ENCODE data around the gene METRNL.
"Not testable (repeated sequence)": the region's sequence is repeated elsewhere in the genome, so short reads cannot be mapped to it uniquely, and the experiment has no call there.

METRNL gene

DNA sequence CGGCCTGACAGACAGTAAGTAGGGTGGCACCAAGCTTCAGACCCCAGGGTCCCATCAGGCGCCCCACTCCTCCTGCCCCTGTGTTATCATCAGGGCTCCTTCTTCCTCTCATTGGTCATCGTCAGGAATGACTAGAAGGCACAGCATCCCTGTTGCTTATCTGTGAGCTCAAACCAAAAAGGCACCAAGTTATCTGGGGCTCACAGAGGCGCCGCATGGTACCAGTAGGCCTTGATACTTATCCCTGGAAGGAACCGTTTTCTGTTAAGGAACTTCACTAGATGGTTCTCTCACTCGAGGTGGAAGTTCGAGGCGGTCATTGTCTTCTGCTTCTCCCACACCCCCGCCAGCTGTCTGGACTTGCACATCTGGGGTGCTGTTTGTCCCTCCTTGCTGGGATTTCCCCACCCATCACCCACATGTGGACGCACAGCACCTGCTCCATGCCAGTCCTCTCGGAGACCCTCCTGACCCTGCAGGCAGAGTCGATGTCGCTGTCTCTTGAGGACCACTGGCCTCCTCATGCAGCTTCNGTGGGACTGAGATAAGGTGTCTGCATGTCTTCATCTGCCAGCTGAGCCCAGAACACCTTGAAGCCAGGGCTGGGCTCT lies 52.1 kb downstream of the METRNL start:
- H3K9me3 ChIP-seq (replicated peaks; ENCODE audit: insufficient read depth, low read length) = no peaks in the 10 kb centered on the region
- DNase-seq = no peak
- H2AFZ ChIP-seq (ENCODE audit: low read length) = no peak overlapping the region
- TF ChIP-seq EZH2phosphoT487 (IDR thresholded peaks at IDR 0.05; ENCODE audit: low read length) = no peak
- TF ChIP-seq EZH2 (optimal IDR thresholded peaks at IDR 0.05; ENCODE audit: low read depth, low read length) = no peak
- TF ChIP-seq, protein P1, sequence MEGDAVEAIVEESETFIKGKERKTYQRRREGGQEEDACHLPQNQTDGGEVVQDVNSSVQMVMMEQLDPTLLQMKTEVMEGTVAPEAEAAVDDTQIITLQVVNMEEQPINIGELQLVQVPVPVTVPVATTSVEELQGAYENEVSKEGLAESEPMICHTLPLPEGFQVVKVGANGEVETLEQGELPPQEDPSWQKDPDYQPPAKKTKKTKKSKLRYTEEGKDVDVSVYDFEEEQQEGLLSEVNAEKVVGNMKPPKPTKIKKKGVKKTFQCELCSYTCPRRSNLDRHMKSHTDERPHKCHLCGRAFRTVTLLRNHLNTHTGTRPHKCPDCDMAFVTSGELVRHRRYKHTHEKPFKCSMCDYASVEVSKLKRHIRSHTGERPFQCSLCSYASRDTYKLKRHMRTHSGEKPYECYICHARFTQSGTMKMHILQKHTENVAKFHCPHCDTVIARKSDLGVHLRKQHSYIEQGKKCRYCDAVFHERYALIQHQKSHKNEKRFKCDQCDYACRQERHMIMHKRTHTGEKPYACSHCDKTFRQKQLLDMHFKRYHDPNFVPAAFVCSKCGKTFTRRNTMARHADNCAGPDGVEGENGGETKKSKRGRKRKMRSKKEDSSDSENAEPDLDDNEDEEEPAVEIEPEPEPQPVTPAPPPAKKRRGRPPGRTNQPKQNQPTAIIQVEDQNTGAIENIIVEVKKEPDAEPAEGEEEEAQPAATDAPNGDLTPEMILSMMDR (IDR thresholded peaks at IDR 0.05; ENCODE audit: low read length) = no peak
- no peak overlapping the region for H3K9ac ChIP-seq (ENCODE audit: low read length)
- no peaks in the 10 kb centered on the region for H3K9me2 ChIP-seq (replicated peaks; ENCODE audit: insufficient read depth, low read length)
- no peak overlapping the region for H3K4me2 ChIP-seq (ENCODE audit: low read depth, low read length)
- H3K36me3 ChIP-seq (replicated peaks; ENCODE audit: insufficient read depth, low read length) = no peaks in the 10 kb centered on the region
- H4K20me1 ChIP-seq (ENCODE audit: insufficient read depth, low read length) = no peaks in the 10 kb centered on the region
- H3K27ac ChIP-seq (ENCODE audit: low read length) = no peak overlapping the region
- no peak overlapping the region for H3K4me3 ChIP-seq (ENCODE audit: low read length)
- H3F3A ChIP-seq (ENCODE audit: insufficient read depth, low read length) = no peaks in the 10 kb centered on the region
- H3K79me2 ChIP-seq (ENCODE audit: low read length) = no peaks in the 10 kb centered on the region
- no peaks in the 10 kb centered on the region for H3K4me1 ChIP-seq (ENCODE audit: low read length)
- peaks cover 77% of the 10 kb centered on the region for H3K27me3 ChIP-seq (replicated peaks; ENCODE audit: insufficient read depth, low read length)

GRCh38 chr17:83132251-83133081 lies 53.1 kb downstream of the METRNL start:
- no peak for DNase-seq
- Histone ChIP-seq H3F3A (ENCODE audit: insufficient read depth, low read length) (no peaks in the 10 kb centered on the region), H3K4me3 (ENCODE audit: low read length) (no peak overlapping the region), H3K27ac (ENCODE audit: low read length) (no peak overlapping the region), H3K9ac (ENCODE audit: low read length) (no peak overlapping the region), H3K4me1 (ENCODE audit: low read length) (no peaks in the 10 kb centered on the region), H3K9me2 (replicated peaks; ENCODE audit: insufficient read depth, low read length) (no peaks in the 10 kb centered on the region), H3K4me2 (ENCODE audit: low read depth, low read length) (no peak overlapping the region), H4K20me1 (ENCODE audit: insufficient read depth, low read length) (no peaks in the 10 kb centered on the region), H3K9me3 (replicated peaks; ENCODE audit: insufficient read depth, low read length) (no peaks in the 10 kb centered on the region), H3K27me3 (replicated peaks; ENCODE audit: insufficient read depth, low read length) (peaks cover 77% of the 10 kb centered on the region), H3K79me2 (ENCODE audit: low read length) (no peaks in the 10 kb centered on the region), H3K36me3 (replicated peaks; ENCODE audit: insufficient read depth, low read length) (no peaks in the 10 kb centered on the region), H2AFZ (ENCODE audit: low read length) (no peak overlapping the region)
- TF ChIP-seq EZH2 (optimal IDR thresholded peaks at IDR 0.05; ENCODE audit: low read depth, low read length) (no peak), EZH2phosphoT487 (IDR thresholded peaks at IDR 0.05; ENCODE audit: low read length) (no peak)
- TF ChIP-seq, protein P1 (IDR thresholded peaks at IDR 0.05; ENCODE audit: low read length) = no peak

- no peak overlapping the region for H3K27ac ChIP-seq (ENCODE audit: low read length)
- no peaks in the 10 kb centered on the region for H3K9me3 ChIP-seq (replicated peaks; ENCODE audit: insufficient read depth, low read length)
- TF ChIP-seq EZH2 (optimal IDR thresholded peaks at IDR 0.05; ENCODE audit: low read depth, low read length) (no peak), EZH2phosphoT487 (IDR thresholded peaks at IDR 0.05; ENCODE audit: low read length) (no peak)
- TF ChIP-seq, protein P1 (IDR thresholded peaks at IDR 0.05; ENCODE audit: low read length) = no peak
- no peaks in the 10 kb centered on the region for H3K36me3 ChIP-seq (replicated peaks; ENCODE audit: insufficient read depth, low read length)
- H3K9ac ChIP-seq (ENCODE audit: low read length) = no peak overlapping the region
- H4K20me1 ChIP-seq (ENCODE audit: insufficient read depth, low read length) = no peaks in the 10 kb centered on the region
- no peak overlapping the region for H3K4me3 ChIP-seq (ENCODE audit: low read length)
- H2AFZ ChIP-seq (ENCODE audit: low read length) = no peak overlapping the region
- no peak overlapping the region for H3K4me2 ChIP-seq (ENCODE audit: low read depth, low read length)
- H3K79me2 ChIP-seq (ENCODE audit: low read length) = no peaks in the 10 kb centered on the region
- no peaks in the 10 kb centered on the region for H3K9me2 ChIP-seq (replicated peaks; ENCODE audit: insufficient read depth, low read length)
- peaks cover 80% of the 10 kb centered on the region for H3K27me3 ChIP-seq (replicated peaks; ENCODE audit: insufficient read depth, low read length)
- no peak for DNase-seq
- no peaks in the 10 kb centered on the region for H3K4me1 ChIP-seq (ENCODE audit: low read length)
- no peaks in the 10 kb centered on the region for H3F3A ChIP-seq (ENCODE audit: insufficient read depth, low read length)
Observed at GRCh38 chr17:83133302-83134121, 54.1 kb downstream of the METRNL start.

DNA sequence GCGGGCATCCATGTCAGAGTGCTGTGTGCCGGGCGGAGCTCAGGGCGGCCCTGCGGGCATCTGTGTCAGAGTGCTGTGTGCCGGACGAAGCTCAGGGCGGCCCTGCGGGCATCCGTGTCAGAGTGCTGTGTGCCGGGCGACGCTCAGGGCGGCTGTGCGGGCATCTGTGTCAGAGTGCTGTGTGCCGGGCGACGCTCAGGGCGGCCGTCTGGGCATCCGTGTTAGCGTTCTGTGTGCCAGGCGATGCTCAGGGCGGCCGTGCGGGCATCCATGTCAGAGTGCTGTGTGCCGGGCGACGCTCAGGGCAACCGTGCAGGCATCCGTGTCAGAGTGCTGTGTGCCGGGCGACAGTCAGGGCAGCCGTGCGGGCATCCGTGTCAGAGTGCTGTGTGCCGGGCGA lies 55.0 kb downstream of the METRNL start:
- H3K36me3 ChIP-seq (replicated peaks; ENCODE audit: insufficient read depth, low read length); H3K9ac ChIP-seq (ENCODE audit: low read length); H3K4me3 ChIP-seq (ENCODE audit: low read length); H3K9me3 ChIP-seq (replicated peaks; ENCODE audit: insufficient read depth, low read length); H3F3A ChIP-seq (ENCODE audit: insufficient read depth, low read length); H3K79me2 ChIP-seq (ENCODE audit: low read length); H4K20me1 ChIP-seq (ENCODE audit: insufficient read depth, low read length); H3K9me2 ChIP-seq (replicated peaks; ENCODE audit: insufficient read depth, low read length); H3K4me2 ChIP-seq (ENCODE audit: low read depth, low read length); H3K4me1 ChIP-seq (ENCODE audit: low read length); H3K27ac ChIP-seq (ENCODE audit: low read length); DNase-seq; H2AFZ ChIP-seq (ENCODE audit: low read length): not testable (repeated sequence)
- peaks cover 79% of the 10 kb centered on the region for H3K27me3 ChIP-seq (replicated peaks; ENCODE audit: insufficient read depth, low read length)

Data from MM.1S (cell line).